HEK293 (cell line): ENCODE measurements around the gene XK.

Experiments used
- CTCF ChIP-seq: fragments of 450-650 bp; formaldehyde crosslinking; IDR thresholded peaks from 2 replicates; pipeline ENCODE4 v1.5.1; 2016; ENCODE audit warnings: missing biosample characterization, missing genetic modification characterization
- TSHZ1 ChIP-seq: fragments of 450-650 bp; formaldehyde crosslinking; IDR thresholded peaks from 2 replicates; pipeline ENCODE4 v1.5.1; 2016; ENCODE audit warnings: missing biosample characterization, missing genetic modification characterization, borderline replicate concordance
- ZNF311 ChIP-seq: fragments of 450-650 bp; formaldehyde crosslinking; IDR thresholded peaks from 2 replicates; pipeline ENCODE4 v1.5.1; 2017; ENCODE audit warnings: missing biosample characterization, missing genetic modification characterization, borderline replicate concordance
- ZNF518A ChIP-seq: fragments of 450-650 bp; formaldehyde crosslinking; conservative IDR thresholded peaks from 2 replicates; pipeline ENCODE4 v1.5.1; 2016; ENCODE audit warnings: low read depth, missing biosample characterization, missing genetic modification characterization
- ZNF580 ChIP-seq: fragments of 450-650 bp; formaldehyde crosslinking; IDR thresholded peaks from 2 replicates; pipeline ENCODE4 v1.5.1; 2016; ENCODE audit warnings: missing biosample characterization, missing genetic modification characterization

DNA sequence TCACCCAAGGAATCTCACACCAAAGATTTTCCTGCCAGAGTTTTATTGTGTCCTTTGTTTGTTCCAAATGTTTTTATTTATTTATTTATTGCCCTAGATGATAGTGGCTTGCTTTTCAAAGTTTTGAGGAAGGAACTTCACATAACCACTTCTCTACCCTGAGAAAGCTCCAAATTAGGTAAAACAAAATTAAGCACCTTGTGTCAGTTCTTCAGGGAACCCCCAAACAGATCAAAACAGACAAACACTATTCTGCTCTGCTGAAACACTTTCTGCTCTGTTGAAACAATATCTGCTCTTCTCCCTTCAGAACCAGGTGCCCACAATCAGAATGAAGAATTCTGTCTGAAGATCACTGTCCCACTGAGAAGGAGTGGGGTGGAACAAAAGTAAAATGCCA lies 77.8 kb downstream of the XK start:
- TF ChIP-seq ZNF311 = no peak
- TF ChIP-seq ZNF580 = no peak
- TF ChIP-seq CTCF = no peak
- TF ChIP-seq TSHZ1 (tag by site-specific recombination) = no peak
- no peak for TF ChIP-seq ZNF518A (tag by site-specific recombination)
